ENCODE data around the gene APP.

Gene APP

GRCh38 chr21:25895565-25896205 lies 274.9 kb downstream of the APP start:
- no peak for DNase-seq

GRCh38 chr21:25893191-25893590 lies 277.4 kb downstream of the APP start:
- no peak for DNase-seq

- DNase-seq = no peak
Measured at GRCh38 chr21:25891596-25891995, 279.0 kb downstream of the APP start.

GRCh38 chr21:25890001-25890400 lies 280.6 kb downstream of the APP start:
- DNase-seq = no peak

GRCh38 chr21:25888711-25889110 lies 281.9 kb downstream of the APP start:
- no peak for DNase-seq

GRCh38 chr21:25887646-25888306 lies 282.8 kb downstream of the APP start:
- DNase-seq = no peak

GRCh38 chr21:25887166-25887565 lies 283.4 kb downstream of the APP start:
- DNase-seq = no peak

GRCh38 chr21:25885880-25886279 lies 284.7 kb downstream of the APP start:
- DNase-seq = no peak

GRCh38 chr21:25885405-25885804 lies 285.2 kb downstream of the APP start:
- no peak for DNase-seq

- DNase-seq = no peak
Measured at GRCh38 chr21:25884311-25884710, 286.3 kb downstream of the APP start.

GRCh38 chr21:25881524-25882376 lies 288.8 kb downstream of the APP start:
- DNase-seq = peak; percentile 62

- no peak for DNase-seq
Measured at GRCh38 chr21:25879203-25879602, 291.4 kb downstream of the APP start.

- DNase-seq = no peak
Measured at GRCh38 chr21:25878344-25878743, 292.2 kb downstream of the APP start.

- DNase-seq = no peak
Measured at GRCh38 chr21:25872271-25872670, 298.3 kb downstream of the APP start.

GRCh38 chr21:25871566-25871965 lies 299.0 kb downstream of the APP start:
- DNase-seq = no peak

- DNase-seq = no peak
Measured at GRCh38 chr21:25870084-25870483, 300.5 kb downstream of the APP start.

- DNase-seq = no peak
Measured at GRCh38 chr21:25867061-25867460, 303.5 kb downstream of the APP start.

- no peak for DNase-seq
Measured at GRCh38 chr21:25863747-25864146, 306.8 kb downstream of the APP start.

GRCh38 chr21:25863031-25863430 lies 307.5 kb downstream of the APP start:
- no peak for DNase-seq

- no peak for DNase-seq
Measured at GRCh38 chr21:25862596-25862995, 308.0 kb downstream of the APP start.

GRCh38 chr21:25862112-25862511 lies 308.5 kb downstream of the APP start:
- DNase-seq = no peak

- no peak for DNase-seq
Measured at GRCh38 chr21:25859235-25859929, 311.2 kb downstream of the APP start.

GRCh38 chr21:25858325-25858724 lies 312.2 kb downstream of the APP start:
- DNase-seq = no peak

All from activated CD4-positive, CD25-positive, alpha-beta regulatory T cell treated with anti-CD3 and anti-CD28 coated beads, Interleukin-2, amount 50 U/mL, for 72 hours (primary cell).